ENCODE results near the gene ARHGAP26.

ARHGAP26 gene

DNA sequence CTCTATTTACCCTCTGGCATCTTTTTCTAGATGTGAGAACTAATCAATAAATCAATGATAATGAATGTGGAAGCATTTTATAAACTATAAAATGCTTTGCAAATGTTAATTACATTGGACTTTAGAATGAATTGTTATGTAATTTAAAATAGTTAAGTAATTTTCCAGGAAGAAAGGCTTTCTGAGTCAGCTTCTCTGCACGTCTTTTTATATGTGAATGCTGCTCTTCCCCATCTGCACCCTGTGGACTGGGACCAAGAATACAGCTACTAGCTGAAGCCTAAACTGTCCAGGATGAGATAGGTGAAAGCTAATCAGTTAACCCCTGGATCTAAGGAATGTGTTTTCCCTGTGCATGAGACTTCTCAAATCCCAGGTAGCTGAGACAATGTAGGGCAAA lies 340.4 kb downstream of the ARHGAP26 start:
- TF ChIP-seq, protein P1, sequence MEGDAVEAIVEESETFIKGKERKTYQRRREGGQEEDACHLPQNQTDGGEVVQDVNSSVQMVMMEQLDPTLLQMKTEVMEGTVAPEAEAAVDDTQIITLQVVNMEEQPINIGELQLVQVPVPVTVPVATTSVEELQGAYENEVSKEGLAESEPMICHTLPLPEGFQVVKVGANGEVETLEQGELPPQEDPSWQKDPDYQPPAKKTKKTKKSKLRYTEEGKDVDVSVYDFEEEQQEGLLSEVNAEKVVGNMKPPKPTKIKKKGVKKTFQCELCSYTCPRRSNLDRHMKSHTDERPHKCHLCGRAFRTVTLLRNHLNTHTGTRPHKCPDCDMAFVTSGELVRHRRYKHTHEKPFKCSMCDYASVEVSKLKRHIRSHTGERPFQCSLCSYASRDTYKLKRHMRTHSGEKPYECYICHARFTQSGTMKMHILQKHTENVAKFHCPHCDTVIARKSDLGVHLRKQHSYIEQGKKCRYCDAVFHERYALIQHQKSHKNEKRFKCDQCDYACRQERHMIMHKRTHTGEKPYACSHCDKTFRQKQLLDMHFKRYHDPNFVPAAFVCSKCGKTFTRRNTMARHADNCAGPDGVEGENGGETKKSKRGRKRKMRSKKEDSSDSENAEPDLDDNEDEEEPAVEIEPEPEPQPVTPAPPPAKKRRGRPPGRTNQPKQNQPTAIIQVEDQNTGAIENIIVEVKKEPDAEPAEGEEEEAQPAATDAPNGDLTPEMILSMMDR (IDR thresholded peaks at IDR 0.05; ENCODE audit: extremely low read depth, insufficient read depth, missing control alignments) = no peak
- no peak for DNase-seq (ENCODE audit: low spot score)
- in situ Hi-C loops (cut with MboI; ENCODE audit: low pct_unique_long_range_greater_than_20kb, low sequenced_read_pairs, unreplicated experiment) = loop anchor here (25.0 kb wide), 1 partner anchor 852 kb away; no protein-coding TSS in a partner anchor

DNA sequence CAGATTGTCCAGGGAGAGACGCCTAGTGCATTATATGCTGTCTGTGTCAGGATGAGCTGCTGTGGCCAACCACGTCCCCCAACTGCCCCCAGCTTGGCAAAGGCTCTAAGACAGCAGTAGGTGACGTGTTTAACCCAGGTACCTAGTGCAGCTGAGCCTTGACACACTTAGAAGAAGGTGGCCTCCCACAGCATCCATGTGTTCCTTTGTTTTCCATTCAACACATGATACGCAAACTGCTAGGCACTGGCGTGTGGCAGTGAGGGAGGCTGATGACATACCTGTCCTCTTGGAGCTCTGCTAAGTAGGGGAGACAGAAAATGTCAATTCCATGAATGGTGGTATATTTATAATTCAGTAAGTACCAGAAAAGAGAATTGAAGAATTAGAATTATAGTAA lies 341.6 kb downstream of the ARHGAP26 start:
- in situ Hi-C loops (cut with MboI; ENCODE audit: low pct_unique_long_range_greater_than_20kb, low sequenced_read_pairs, unreplicated experiment) = loop anchor here (25.0 kb wide), 1 partner anchor 851 kb away; no protein-coding TSS in a partner anchor
- DNase-seq (ENCODE audit: low spot score) = no peak
- TF ChIP-seq, protein P1 (IDR thresholded peaks at IDR 0.05; ENCODE audit: extremely low read depth, insufficient read depth, missing control alignments) = no peak

DNA sequence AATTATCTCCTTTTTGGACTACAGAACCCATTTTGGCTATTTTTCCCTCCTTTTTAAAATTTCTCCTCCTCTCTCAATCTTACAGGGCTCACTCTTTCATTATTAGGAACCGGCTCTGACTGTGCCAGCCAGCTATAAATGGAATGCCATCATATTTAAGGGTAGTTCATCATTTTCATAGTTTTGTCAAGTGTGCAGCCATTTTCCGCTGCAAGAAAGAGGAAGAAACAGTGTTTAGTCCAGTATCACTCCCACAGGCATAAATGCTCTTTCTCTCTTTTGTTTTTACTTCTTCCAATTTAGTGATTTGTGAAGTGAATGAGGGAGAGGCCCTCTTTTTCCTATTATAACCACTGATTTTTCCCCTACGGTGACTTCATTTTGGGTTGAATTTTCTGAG lies 343.3 kb downstream of the ARHGAP26 start:
- DNase-seq (ENCODE audit: low spot score) = no peak
- in situ Hi-C loops (cut with MboI; ENCODE audit: low pct_unique_long_range_greater_than_20kb, low sequenced_read_pairs, unreplicated experiment) = loop anchor here (25.0 kb wide), 1 partner anchor 849 kb away; no protein-coding TSS in a partner anchor
- TF ChIP-seq, protein P1 (IDR thresholded peaks at IDR 0.05; ENCODE audit: extremely low read depth, insufficient read depth, missing control alignments) = no peak

DNA sequence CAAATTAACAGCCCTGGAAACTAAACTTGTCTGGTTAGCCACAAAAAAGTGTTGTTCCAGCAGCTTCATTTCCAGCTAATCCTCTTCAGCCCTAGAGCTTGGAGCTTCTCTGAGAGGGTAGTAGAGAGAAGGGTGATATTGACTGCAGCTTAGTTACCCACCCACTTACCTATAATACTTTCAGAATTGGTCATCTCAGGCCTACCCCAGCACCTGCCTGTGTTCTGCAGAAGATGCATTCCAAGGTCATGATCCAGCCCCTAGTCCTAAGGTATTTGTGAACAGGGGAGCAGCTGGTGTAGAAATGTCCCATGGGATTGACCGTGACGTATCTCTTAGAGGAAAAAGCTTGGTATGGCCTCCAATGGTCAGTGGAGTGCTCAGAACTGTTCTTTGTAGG lies 344.3 kb downstream of the ARHGAP26 start:
- TF ChIP-seq, protein P1 (IDR thresholded peaks at IDR 0.05; ENCODE audit: extremely low read depth, insufficient read depth, missing control alignments) = no peak
- in situ Hi-C loops (cut with MboI; ENCODE audit: low pct_unique_long_range_greater_than_20kb, low sequenced_read_pairs, unreplicated experiment) = loop anchor here (25.0 kb wide), 1 partner anchor 848 kb away; no protein-coding TSS in a partner anchor
- no peak for DNase-seq (ENCODE audit: low spot score)

DNA sequence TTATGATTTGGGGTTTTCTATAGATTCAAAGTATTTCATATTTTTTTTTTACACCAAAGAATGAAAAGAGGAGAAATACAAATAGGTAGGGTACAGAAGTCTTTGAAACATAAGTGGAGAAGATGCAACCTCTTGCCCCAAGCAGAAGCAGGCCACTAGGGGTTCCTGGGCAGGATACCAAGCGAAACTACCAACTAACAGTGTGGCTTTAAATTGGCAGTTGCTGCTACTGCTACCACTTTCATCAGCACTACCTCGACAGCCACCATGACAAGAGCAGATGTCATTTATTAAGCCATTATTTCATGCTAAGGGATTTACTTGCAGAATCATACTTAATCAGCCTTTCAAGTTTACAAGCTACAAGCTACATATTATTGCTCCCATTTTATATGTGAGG lies 345.2 kb downstream of the ARHGAP26 start:
- in situ Hi-C loops (cut with MboI; ENCODE audit: low pct_unique_long_range_greater_than_20kb, low sequenced_read_pairs, unreplicated experiment) = loop anchor here (25.0 kb wide), 1 partner anchor 847 kb away; no protein-coding TSS in a partner anchor
- TF ChIP-seq, protein P1 (IDR thresholded peaks at IDR 0.05; ENCODE audit: extremely low read depth, insufficient read depth, missing control alignments) = no peak

DNA sequence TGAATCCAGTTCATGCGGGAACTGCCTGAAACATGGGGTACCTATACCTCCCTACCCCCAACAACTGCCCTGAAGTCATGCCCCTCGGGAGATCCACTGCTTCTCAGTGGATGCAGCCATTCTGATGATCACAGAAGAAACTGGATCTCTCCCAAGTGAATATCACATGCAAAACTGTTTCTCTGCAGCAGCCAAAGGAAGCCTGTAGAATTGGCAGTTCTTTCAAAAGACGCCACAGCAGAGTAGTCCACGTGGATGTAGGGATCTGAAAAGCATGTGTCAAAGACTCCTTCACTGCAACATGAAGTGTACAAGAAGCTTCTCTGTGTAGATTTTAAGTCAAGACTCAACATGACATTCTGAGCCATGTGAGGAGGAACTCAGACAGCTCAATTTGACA lies 346.6 kb downstream of the ARHGAP26 start:
- DNase-seq (ENCODE audit: low spot score) = no peak
- in situ Hi-C loops (cut with MboI; ENCODE audit: low pct_unique_long_range_greater_than_20kb, low sequenced_read_pairs, unreplicated experiment) = loop anchor here (25.0 kb wide), 1 partner anchor 845 kb away; no protein-coding TSS in a partner anchor
- TF ChIP-seq, protein P1 (IDR thresholded peaks at IDR 0.05; ENCODE audit: extremely low read depth, insufficient read depth, missing control alignments) = no peak

More for the DNA sequence above, 345.2 kb downstream of the ARHGAP26 start:
- DNase-seq (ENCODE audit: low spot score) = no peak
